HEK293T (cell line): ENCODE results near the gene SUPT16H.

Source experiments
- CTCF ChIA-PET: fragments of 350-600 bp; formaldehyde crosslinking; extraction: SDS; loops from one replicate; lab custom pipeline; 2021; ENCODE audit warnings: antibody characterized with exemption, inconsistent platforms; lab: Yijun Ruan, JAX
- POLR2A ChIA-PET: fragments of 350-600 bp; formaldehyde crosslinking; extraction: SDS; loops from one replicate; lab custom pipeline; 2020; ENCODE audit warnings: antibody characterized with exemption, inconsistent platforms; lab: Yijun Ruan, JAX
- DNase-seq: peaks from one replicate; pipeline ENCODE4 v3.0.0; 2012; ENCODE audit warnings: mixed read lengths; ENCODE audit errors: extremely low spot score
- ARNT ChIP-seq: fragments of 450-650 bp; IDR thresholded peaks from 2 replicates; pipeline ENCODE4 v1.6.1; 2017; ENCODE audit warnings: mild to moderate bottlenecking
- BHLHE40 ChIP-seq: fragments of 450-650 bp; IDR thresholded peaks from 2 replicates; pipeline ENCODE4 v1.6.1; 2016; ENCODE audit warnings: mild to moderate bottlenecking, moderate library complexity, borderline replicate concordance
- CTBP1 ChIP-seq: fragments of 450-650 bp; IDR thresholded peaks from 2 replicates; pipeline ENCODE4 v1.6.1; 2016; ENCODE audit warnings: borderline replicate concordance
- ELF4 ChIP-seq: fragments of 450-650 bp; IDR thresholded peaks from 2 replicates; pipeline ENCODE4 v1.6.1; 2017; ENCODE audit warnings: antibody characterized with exemption
- FOXA1 ChIP-seq: fragments of 450-650 bp; IDR thresholded peaks from 2 replicates; pipeline ENCODE4 v1.6.1; 2016; ENCODE audit warnings: mild to moderate bottlenecking
- FOXK2 ChIP-seq: fragments of 450-650 bp; IDR thresholded peaks from 2 replicates; pipeline ENCODE4 v1.6.1; 2016; ENCODE audit warnings: mild to moderate bottlenecking
- FOXM1 ChIP-seq: fragments of 450-650 bp; IDR thresholded peaks from 2 replicates; pipeline ENCODE4 v1.6.1; 2017; ENCODE audit warnings: mild to moderate bottlenecking, borderline replicate concordance
- HDGF ChIP-seq: fragments of 450-650 bp; IDR thresholded peaks from 2 replicates; pipeline ENCODE4 v1.6.1; 2017; ENCODE audit warnings: antibody characterized with exemption, borderline replicate concordance
- L3MBTL2 ChIP-seq: fragments of 450-650 bp; conservative IDR thresholded peaks from 2 replicates; pipeline ENCODE4 v1.6.1; 2016; ENCODE audit warnings: mild to moderate bottlenecking
- LEF1 ChIP-seq: fragments of 450-650 bp; IDR thresholded peaks from 2 replicates; pipeline ENCODE4 v1.6.1; 2017; ENCODE audit warnings: mild to moderate bottlenecking, borderline replicate concordance
- NFRKB ChIP-seq: fragments of 450-650 bp; IDR thresholded peaks from 2 replicates; pipeline ENCODE4 v1.6.1; 2016; ENCODE audit warnings: mild to moderate bottlenecking, moderate library complexity
- SP1 ChIP-seq: fragments of 450-650 bp; IDR thresholded peaks from 2 replicates; pipeline ENCODE4 v1.6.1; 2017
- SUZ12 ChIP-seq: fragments of 450-650 bp; IDR thresholded peaks from 2 replicates; pipeline ENCODE4 v1.6.1; 2016; ENCODE audit warnings: mild to moderate bottlenecking
- TARDBP ChIP-seq: fragments of 450-650 bp; IDR thresholded peaks from 2 replicates; pipeline ENCODE4 v1.6.1; 2016
- ZNF384 ChIP-seq: fragments of 450-650 bp; IDR thresholded peaks from 2 replicates; pipeline ENCODE4 v1.6.1; 2016
- TF ChIP-seq, protein P1 (sequence below): fragments of 450-650 bp; IDR thresholded peaks from 2 replicates; pipeline ENCODE4 v1.6.1; 2016

Gene SUPT16H

DNA sequence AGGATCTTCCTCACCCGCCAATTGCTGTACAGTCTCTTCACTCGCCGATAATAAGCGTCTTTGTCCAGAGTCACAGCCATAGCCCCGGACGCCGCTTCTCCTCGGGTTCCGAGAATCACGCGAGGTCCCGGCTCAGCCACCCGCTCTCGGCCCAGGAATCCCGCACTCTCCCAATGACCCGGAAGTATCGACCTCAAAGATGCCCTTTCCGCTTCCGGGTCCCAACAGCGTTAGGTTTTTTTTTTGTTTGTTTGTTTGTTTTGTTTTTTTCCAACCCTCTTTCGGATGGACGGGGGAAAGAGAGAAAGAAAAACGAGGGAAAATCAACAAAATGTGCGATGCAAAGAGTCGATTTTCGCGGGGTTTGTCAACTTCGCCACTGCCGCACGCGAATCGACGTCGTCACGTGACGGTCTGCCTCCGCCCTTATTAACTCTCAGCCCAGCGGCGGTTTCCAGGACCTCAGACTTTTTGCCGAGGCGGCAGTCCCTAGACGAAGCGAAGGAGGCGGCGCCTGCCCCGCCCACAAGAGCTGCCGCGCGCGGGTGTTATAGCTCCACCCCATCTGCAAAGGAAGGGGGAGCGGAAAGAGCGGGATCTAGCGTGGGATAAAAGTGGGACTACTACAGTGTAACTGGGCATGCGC, at the start of gene SUPT16H:
SUPT16H (minus strand) TSS at position 172 of the 646 bp plus-strand sequence; CDS start at position 80, 92 bp downstream.
- peak; percentile 91 for DNase-seq
- CTCF ChIA-PET, result interaction anchor here (0.6 kb wide), 2 partner anchors 79 to 142 kb away, joined by 3 read pairs; partner anchors contain the start of gene SALL2
- TF ChIP-seq, protein P1, sequence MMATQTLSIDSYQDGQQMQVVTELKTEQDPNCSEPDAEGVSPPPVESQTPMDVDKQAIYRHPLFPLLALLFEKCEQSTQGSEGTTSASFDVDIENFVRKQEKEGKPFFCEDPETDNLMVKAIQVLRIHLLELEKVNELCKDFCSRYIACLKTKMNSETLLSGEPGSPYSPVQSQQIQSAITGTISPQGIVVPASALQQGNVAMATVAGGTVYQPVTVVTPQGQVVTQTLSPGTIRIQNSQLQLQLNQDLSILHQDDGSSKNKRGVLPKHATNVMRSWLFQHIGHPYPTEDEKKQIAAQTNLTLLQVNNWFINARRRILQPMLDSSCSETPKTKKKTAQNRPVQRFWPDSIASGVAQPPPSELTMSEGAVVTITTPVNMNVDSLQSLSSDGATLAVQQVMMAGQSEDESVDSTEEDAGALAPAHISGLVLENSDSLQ, result peak; percentile 70
- TF ChIP-seq FOXA1 (no peak), ZNF384 (peak; percentile 97), ELF4 (peak; percentile 95), FOXM1 (no peak), SUZ12 (no peak), ARNT (peak; percentile 50; the same call in 1 of the 2 replicates), HDGF (no peak), NFRKB (no peak), FOXK2 (no peak), LEF1 (no peak), BHLHE40 (no peak), L3MBTL2 (peak; percentile 88), SP1 (no peak), CTBP1 (no peak), TARDBP (no peak)
- POLR2A ChIA-PET, result interaction anchor here (0.5 to 1.5 kb wide), 14 partner anchors 9 to 313 kb away, joined by 3 to 10 read pairs (median 4); partner anchors contain the start of genes CHD8 and RAB2B

DNA sequence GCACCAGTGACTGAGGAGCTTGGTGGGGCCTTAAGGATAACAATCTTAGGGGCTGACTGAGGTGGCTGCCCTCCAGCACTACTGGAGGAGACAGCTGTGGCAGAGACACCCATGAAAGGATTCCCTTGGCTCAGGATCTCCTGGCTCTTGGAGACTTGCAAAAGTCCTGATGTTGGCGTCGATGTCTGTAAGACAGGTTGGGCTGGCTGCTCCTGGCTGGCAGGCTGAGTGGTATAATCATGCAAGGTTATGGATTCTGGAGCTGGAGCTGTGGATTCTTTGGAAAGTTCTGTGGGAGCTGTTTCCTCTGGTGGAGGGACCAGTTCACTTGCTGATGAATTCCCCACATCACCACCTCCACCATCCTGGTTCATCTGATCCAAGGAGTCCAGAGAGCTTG, 47.3 kb upstream of the SUPT16H start:
- CTCF ChIA-PET, result no interaction called here
- TF ChIP-seq CTBP1 (no peak), TARDBP (no peak)

DNA sequence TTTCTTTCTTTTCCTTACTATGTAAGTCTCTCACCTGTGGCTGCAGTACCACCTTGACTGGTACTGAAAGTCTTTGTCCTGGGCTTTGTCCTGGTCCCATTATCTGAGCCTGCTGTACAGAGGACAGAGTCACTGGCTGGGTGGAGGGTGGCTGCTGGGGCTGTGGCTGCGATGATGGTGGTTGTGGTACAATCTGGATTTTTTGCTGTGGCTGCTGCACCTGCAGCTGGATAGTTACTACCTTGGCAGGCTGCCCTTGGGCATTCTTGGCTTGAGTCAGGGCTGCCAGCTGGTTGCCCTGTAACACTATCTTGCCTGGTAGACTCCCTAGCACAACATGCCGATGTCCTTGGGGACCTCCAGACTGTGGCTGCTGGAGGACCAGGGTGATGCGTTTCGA, 45.1 kb upstream of the SUPT16H start:
- DNase-seq, result no peak
- ChIA-PET POLR2A (no interaction called here), CTCF (no interaction called here)
- no peak for TF ChIP-seq HDGF
- no peak for TF ChIP-seq ZNF384
- no peak for TF ChIP-seq FOXM1

More for the DNA sequence above, 47.3 kb upstream of the SUPT16H start:
- DNase-seq, result no peak
- POLR2A ChIA-PET, result interaction anchor here (1.4 kb wide), 1 partner anchor 24 kb away, joined by 4 read pairs; the partner anchor contains the start of gene CHD8

DNA sequence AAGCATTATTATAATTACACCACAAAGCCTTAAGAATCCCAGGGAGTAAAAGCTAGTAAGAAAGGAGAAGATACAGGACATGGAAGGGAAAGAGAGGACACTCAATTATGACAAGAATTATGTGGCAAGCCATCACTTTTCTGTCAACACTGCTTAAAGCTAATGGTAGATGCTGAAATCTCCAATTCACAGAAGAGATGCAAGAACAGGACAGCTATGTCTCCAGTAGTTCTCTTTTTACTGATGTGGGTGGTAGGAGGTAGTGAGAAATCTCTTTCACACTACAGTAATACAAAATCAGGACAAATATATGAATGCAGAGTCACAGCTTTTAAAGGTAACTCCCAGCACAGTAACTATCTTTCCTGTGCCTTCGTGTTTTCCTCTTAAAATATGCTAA, 42.9 kb upstream of the SUPT16H start:
- ChIA-PET POLR2A (interaction anchor here (2.0 kb wide), 1 partner anchor 11 kb away, joined by 12 read pairs; no protein-coding TSS in a partner anchor), CTCF (interaction anchor here (0.6 kb wide), 1 partner anchor 456 kb away, joined by 3 read pairs; no protein-coding TSS in a partner anchor)
- TF ChIP-seq NFRKB, result no peak
- TF ChIP-seq FOXM1, result no peak
- no peak for TF ChIP-seq ZNF384
- TF ChIP-seq SUZ12, result no peak
- TF ChIP-seq L3MBTL2, result no peak
- TF ChIP-seq TARDBP, result no peak
- TF ChIP-seq FOXK2, result no peak
- TF ChIP-seq ELF4, result no peak
- no peak for DNase-seq

DNA sequence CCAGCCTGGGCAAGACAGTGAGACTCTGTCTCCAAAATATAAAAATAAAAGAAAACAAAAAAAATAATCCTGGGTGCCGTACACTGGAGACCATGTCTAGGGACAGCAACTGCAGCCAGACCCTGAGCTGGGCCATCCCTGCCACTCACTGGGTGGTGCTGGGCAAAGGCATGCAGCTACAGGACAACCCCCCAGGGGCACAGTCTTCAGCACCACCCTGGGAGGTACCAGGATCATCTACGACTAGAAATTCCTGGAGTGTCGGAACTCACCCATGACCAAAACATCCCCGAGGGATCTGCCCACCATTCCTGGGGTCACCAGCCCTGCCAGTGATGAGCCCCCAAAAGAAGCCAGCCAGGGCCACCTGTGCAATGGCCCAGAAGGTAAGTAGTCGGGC, 35.7 kb upstream of the SUPT16H start:
- TF ChIP-seq TARDBP (no peak), SUZ12 (no peak), FOXK2 (no peak), SP1 (no peak), BHLHE40 (no peak), L3MBTL2 (no peak), LEF1 (no peak), NFRKB (no peak), HDGF (no peak)
- ChIA-PET CTCF (no interaction called here), POLR2A (interaction anchor here (0.9 to 1.4 kb wide), 2 partner anchors 18 to 39 kb away, joined by 3 read pairs; no protein-coding TSS in a partner anchor)
- DNase-seq, result no peak

DNA sequence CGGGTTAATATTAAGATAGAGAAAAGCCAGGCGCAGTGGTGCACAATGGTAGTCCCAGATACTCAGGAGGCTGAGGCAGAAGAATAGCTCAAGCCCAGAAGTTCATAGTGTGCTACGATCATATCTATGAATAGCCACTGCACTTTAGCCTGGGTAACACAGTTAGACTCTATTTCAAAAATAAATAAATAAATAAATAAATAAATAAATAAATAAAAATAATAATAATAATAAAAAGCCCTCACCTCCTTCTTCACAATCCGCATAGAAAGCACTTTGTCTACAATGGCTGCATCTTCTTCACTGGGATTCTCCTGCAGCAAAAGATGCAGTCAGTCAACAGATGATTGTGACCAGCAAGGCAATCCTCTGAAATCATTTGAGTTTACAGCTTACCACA, 31.5 kb upstream of the SUPT16H start:
- ChIA-PET POLR2A (no interaction called here), CTCF (no interaction called here)
- TF ChIP-seq FOXM1 (no peak), ELF4 (no peak), ZNF384 (no peak), CTBP1 (no peak), TARDBP (no peak), ARNT (no peak), NFRKB (no peak), FOXK2 (no peak), BHLHE40 (no peak), FOXA1 (no peak), LEF1 (no peak)
- TF ChIP-seq, protein P1, result no peak

DNA sequence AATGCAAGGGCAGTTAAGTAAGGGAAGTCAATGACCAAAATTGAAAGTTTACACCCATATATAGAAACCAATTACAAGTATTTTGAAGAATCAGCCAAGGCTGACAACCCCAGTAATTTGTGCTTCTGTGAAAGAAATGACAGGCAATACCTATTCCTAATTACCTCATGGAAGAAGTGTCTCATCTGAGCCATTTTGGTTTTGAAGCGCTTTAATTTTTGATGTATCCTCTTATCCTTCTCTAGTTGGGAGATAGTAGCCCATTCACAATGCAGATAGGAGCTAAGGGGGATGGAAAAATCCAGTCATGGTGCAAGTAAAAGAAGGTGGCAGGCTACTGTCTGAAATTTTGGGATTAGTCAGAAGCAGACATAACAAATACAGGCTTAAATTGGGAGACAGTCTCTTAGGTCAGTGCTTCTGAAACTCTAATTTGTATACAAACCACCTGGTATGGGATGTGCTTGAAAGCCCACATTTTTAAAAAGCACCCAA, 30.4 kb upstream of the SUPT16H start:
- TF ChIP-seq BHLHE40, result no peak
- no peak for TF ChIP-seq FOXK2
- no peak for TF ChIP-seq LEF1
- TF ChIP-seq FOXM1, result no peak
- TF ChIP-seq, protein P1, result no peak
- no peak for DNase-seq
- POLR2A ChIA-PET, result no interaction called here
- CTCF ChIA-PET, result no interaction called here

More for the DNA sequence above, 31.5 kb upstream of the SUPT16H start:
- no peak for DNase-seq
